Glomerular visceral epithelial cell (primary cell): ENCODE measurements around the gene ST3GAL3.

Experiments
- DNase-seq: peaks from one replicate; pipeline ENCODE4 v3.0.0-alpha.2; 2016; ENCODE audit errors: extremely low spot score

The ST3GAL3 gene

DNA sequence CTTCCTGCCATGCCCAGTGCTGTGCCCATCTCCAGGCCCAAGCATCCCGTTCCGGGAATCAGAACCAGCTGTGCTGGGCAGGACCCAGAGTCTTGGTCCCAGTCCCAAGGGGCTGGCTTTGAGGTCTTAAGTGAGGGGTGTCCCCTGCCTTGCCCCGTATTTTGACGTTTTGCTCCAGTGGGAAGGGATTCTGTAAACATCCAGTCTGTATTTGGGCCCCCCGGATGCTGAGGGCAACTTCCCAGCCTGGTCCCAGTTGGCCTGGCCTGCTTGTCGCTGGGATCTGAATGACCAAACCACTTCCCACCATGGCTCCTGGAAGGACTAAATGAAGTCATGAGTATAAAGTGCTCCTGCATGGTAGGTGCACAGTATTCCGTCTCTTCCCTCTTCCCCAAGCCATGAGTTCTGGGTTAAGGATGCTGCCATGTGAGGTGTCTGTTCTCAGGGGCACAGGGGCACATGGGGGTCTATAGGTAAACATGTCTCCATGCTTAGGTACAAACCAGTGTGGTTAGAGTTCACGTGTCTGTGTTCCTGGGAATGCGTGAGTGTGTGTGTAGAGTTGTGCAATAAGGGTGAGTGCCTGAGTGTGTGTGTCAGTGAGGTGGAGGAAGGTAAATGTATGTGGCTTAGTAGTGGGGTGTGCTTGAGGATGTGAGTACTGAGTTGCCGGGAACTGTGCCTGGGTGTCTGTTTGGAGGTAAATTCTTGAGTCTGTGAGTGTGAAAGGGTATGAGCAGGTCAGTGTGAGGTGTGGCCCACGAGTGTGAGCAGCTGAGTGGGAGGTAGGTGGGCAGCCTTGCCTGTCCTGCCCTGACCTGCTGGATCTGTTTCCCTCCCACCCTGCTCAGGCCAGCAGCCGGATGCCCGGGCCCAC is 273.2 kb downstream of the ST3GAL3 start:
- no peak for DNase-seq
